Fibroblast of skin of left biceps (primary cell): ENCODE measurements around the gene SYNDIG1.

Source experiments
- DNase-seq, 2 experiments: peaks; one replicate each; pipeline ENCODE4 v3.0.0-alpha.2; 2013; ENCODE audit warnings: low read depth in 2 of 2

SYNDIG1 gene

GRCh38 chr20:24692446-24693200 lies 223.2 kb downstream of the SYNDIG1 start:
- DNase-seq, result no peak

- no peak for DNase-seq
These were observed 224.2 kb downstream of the SYNDIG1 start for GRCh38 chr20:24693466-24694156.

- DNase-seq, result no peak
These were observed 224.8 kb downstream of the SYNDIG1 start for GRCh38 chr20:24694157-24694726.

GRCh38 chr20:24694727-24695528 lies 225.5 kb downstream of the SYNDIG1 start:
- DNase-seq, result no peak

GRCh38 chr20:24695529-24696225 lies 226.2 kb downstream of the SYNDIG1 start:
- no peak for DNase-seq

GRCh38 chr20:24696396-24696795 lies 227.0 kb downstream of the SYNDIG1 start:
- no peak for DNase-seq

GRCh38 chr20:24697411-24697810 lies 228.0 kb downstream of the SYNDIG1 start:
- no peak for DNase-seq

- DNase-seq, result no peak
These were observed 228.8 kb downstream of the SYNDIG1 start for GRCh38 chr20:24698189-24698588.

- DNase-seq, result no peak
These were observed 229.3 kb downstream of the SYNDIG1 start for GRCh38 chr20:24698706-24699206.

- DNase-seq, result no peak
These were observed 230.1 kb downstream of the SYNDIG1 start for GRCh38 chr20:24699321-24700165.

- DNase-seq, result no peak
These were observed 230.9 kb downstream of the SYNDIG1 start for GRCh38 chr20:24700166-24700860.

GRCh38 chr20:24701027-24701426 lies 231.6 kb downstream of the SYNDIG1 start:
- no peak for DNase-seq

- DNase-seq, result no peak
These were observed 232.2 kb downstream of the SYNDIG1 start for GRCh38 chr20:24701668-24702067.

- DNase-seq, result no peak
These were observed 233.3 kb downstream of the SYNDIG1 start for GRCh38 chr20:24702501-24703283.

- no peak for DNase-seq
These were observed 233.8 kb downstream of the SYNDIG1 start for GRCh38 chr20:24703284-24703610.

- no peak for DNase-seq
These were observed 235.5 kb downstream of the SYNDIG1 start for GRCh38 chr20:24704899-24705298.

GRCh38 chr20:24705486-24705885 lies 236.1 kb downstream of the SYNDIG1 start:
- no peak for DNase-seq

GRCh38 chr20:24708411-24709295 lies 239.2 kb downstream of the SYNDIG1 start:
- DNase-seq, result no peak
